ENCODE data around the gene JUP.

The JUP gene

DNA sequence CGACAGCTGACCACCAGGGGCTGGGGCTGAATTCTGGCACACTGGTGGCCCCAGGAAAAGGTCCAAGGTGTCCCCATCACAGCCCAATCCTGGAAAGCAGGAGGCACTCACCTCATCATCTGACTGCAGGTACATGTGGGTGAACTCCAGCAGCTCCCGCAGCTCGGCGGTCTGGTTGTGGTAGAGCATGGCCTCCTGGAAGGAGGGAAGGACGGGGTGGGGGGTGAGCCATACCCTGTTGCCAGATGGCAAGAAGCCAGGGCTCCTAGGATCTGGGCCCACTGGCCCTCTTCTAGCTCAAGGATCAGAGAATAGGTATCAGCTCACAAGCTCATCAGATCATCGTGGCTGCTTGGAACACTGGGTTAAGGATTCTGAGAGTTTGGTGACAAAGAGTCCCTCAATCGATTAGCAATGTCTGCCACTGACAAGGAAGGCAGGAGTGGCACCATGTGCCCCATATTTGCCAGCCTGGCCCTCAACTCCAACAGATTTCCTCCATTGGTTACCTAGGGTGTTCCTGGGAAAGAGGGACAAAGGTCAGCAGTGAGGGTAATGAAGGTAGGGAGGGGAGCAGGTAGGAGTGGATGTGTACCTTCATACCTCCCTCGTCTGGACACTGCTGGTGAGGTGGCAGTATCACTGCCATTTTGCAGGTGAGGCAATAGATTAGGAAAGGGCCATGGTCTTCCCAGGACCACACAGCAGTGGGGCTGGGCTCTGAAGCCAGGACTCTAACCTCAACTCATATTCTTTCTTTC is 20.4 kb upstream of the JUP start:
- DNase-seq: no peak

GRCh38 chr17:41803049-41804020 is 16.8 kb upstream of the JUP start:
- DNase-seq: no peak

DNA sequence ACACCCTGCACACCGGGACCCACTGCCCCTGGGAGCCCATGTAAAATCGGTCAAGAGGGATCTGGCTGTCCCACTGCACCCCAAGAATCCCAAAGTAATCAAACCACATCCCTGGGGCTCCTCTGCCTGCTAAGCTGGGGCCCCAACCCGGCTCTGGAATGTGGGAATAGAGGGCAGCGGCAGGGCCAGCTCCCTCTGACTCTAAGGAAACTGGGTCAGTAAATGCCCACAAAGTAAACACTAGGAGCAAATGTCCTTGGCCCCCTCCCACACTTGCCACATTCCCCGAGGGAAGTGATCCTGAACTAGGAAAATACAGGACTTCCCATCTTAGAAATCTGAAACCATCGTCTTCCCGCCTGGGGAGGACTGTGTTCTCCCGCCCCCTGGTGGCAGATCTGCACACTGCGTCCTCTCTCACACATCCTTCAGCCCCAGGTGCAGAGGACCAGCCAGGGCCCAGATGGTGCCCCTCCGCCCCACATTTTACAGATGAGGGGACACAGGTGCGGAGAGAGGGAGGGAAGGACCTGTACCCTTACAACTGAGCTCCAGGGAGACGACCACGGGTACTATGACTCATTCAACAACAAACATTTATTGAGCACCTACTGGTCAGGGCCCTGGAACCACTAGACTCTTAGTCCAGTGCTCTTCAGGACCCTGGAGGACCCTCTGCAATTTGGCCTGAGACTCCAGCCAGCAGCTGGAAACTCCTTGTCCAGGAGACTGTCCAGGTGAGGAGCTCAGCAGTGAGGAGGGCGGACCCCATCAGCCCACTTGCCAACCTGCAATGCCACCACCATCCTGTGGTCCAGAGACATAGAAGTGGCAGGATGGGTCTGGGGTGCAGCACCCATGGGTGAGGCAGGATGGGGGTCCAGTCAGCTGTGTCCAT is 15.1 kb upstream of the JUP start:
- DNase-seq: peak; percentile 74

DNA sequence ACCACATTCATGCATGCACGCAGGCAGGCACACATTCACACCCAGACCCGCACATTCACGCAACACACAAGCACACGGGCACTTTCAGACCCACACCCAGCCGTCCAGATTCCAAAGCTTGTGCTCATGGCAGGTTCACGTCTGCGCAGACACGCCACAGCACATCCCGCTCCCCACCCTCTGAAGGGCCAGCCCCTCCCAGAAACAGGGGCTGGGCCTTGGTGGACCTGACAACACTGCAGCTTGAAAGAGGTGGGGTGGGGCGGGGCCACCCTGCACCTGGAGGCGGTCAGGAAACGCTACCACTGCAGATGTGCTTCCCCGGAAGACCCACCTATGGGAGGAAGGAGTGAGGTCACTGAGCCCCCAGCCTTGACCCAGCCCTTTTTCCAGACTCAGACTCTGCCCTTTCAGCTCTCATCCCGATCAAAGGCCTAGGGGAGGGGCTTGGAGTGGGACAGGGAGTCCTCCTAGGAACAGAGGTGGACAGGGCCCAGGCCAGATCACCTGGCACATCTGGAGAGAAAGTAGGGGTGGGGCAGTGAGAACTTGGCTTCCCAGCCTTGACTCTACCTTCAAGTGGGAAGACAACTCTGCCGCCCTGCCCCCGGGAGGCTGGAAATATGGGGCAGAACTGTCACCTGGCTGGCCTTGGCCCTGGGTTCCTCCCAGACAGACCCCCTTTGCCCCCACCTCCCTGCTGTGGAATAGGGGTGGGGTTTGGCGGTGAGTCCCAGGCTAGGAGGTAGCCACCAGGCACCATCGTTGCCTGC is 14.3 kb upstream of the JUP start:
- peak; percentile 91 for DNase-seq

GRCh38 chr17:41799366-41799765 is 12.9 kb upstream of the JUP start:
- DNase-seq: no peak

DNA sequence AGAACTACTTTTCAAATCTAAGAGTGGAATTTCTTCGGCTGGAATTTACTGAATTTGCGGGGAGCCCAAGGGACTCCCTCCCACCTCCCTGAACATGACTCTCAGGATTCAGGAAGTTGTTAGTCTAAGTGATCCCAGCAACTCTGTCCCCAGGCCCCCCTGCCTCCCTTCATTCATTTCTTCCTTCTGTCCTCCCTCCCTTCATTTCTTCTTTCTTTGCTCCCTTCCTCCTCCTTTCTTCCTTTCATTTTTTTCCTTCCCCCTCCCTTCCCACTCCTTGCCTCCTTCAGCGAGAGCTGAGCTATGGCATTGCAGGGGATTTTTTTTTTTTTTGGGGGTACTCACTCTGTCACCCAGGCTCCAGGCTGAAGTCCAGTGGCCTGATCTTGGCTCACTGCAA is 10.9 kb upstream of the JUP start:
- no peak for DNase-seq

GRCh38 chr17:41796121-41796895 is 9.8 kb upstream of the JUP start:
- DNase-seq: no peak

DNA sequence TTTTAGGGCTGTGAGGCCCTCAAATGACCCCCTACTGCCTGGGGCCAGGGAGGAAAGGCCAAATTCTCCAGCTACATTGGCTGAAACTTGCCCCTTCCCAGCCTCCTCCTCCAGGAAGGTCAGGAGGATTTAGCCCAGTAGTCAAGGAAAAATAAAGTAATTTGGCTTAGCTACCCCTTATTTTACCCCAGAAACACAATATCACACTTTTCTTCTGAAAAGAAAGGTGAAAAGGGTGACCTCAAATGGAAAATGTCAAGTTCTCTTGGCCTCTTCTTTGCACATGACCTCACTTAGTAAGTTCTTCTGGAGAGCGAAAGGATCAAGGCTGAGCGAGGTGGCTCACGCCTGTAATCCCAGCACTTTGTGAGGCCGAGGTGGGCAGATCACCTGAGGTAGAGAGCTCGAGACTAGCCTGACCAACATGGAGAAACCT is 8.0 kb upstream of the JUP start:
- no peak for DNase-seq

GRCh38 chr17:41793784-41794539 is 7.5 kb upstream of the JUP start:
- DNase-seq: no peak

- peak; percentile 17 for DNase-seq
These were observed 6.6 kb upstream of the JUP start for GRCh38 chr17:41792845-41793783.

DNA sequence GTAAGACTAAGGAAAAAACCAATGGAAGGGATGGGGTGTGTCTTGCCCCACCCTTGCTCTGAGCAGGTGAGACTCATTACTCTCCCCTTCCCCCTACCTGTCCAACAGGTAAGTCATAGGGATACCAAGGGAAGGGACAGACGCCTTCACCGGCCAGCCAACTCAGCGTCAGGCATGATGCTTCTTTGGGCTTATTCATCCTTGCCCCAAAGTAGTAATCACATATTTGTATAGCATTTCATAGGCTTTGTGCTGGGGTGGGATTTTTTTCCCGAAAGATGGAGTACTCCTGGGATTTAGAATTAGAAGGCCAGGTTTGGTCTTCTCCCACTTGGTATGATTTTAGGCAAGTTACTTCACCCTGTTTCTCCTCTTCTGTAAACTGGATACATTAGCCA is 509 bp upstream of the JUP start:
- DNase-seq: no peak

GRCh38 chr17:41785859-41786226 is 668 bp downstream of the JUP start:
- DNase-seq: peak; percentile 84

DNA sequence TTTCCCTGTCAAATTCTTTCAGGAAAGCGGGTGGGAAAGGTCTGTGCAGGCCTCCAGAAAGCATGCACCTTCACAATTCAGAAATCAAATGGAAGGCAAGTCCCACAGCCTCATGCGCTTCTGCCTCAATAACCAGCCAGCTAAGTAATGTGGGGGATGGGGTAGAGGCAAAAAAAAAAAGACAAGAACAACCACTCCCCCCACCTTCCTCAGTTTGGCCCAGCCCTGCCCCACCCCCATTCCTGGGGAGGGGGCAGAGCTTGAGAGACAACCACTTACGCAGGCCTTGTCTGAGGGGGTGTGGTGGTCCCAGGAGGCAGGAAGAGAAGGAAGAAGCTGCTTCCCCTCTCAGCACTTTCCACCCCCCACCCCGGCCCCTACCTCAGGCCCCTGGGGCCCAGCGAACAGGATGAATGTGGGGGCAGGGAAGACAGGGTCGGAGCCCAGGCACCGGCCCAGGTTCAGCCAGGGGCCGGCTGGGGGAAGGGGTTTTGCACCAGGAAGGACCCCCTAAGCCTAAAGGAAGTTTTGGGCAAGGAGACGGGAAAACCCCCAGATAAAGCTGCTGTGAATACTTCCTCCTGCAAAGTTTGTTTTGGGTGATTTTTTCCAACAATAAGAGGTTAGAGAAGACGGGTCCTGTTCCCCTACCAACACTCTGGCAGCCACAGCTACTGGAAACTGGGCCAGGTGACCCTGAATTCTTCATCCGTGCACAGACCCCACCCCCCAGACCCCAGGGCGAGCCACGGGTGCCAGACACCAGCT is 1.2 kb downstream of the JUP start:
- DNase-seq: no peak

DNA sequence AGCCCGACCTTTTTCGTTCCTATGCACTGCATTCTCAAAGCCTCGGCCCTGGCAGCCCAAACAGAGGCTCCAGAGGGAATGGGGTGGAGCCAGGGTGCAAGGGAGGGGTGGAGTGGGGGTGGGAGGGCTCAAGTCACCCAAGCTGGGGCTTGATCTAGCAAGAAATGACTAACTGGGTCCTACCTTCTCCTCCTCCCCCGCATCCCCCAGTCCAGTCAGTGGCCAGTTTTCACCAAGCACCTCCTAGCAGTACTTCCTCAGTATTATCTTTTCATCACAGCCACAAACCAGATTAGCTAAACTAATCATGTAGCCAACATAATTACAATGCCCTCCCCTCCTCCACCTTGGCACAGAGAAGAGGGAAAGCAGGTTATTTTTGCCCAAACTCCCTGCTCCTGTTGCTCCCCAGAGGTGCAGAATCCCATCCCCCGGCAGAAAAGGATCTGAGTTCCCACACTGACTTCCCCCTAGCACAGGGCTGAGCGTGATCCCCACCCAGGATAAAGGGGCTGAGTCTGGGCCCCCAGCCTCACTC is 2.2 kb downstream of the JUP start:
- no peak for DNase-seq

- no peak for DNase-seq
These were observed 4.4 kb downstream of the JUP start for GRCh38 chr17:41782142-41782541.

DNA sequence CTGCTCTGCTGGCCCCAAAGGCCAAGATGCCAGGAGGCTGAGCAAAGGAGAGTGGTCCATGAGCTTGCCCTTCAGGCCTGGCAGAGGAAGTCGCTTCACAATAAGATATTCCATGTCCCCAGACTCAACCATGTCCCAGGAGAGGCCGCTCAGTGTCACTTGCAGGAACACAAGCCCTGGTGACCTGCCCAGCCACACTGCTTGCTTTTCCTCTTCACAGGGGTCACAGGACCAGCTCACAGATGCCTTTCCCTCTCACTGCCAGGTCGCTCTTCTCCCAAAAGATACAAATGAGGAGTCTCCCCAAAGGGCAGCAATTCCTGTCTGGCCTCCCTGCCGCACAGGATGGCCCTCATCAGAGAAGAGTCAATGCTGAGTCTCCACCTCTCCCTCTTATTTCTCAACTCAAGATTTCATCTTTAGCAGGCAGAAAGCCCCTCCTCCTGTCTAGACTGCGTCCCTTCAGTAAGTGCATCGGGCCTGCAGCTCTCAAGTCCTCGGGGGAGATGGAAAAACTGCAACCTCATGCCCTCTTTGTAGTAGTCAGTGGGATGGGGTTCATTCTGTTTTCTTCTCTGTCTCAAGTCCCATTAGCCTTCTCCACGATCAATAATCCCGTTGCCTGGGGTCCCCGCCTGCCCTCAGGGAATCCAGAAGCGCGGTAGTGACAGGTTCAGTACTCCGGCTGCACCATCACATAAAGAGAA is 5.0 kb downstream of the JUP start:
- no peak for DNase-seq

GRCh38 chr17:41779954-41780353 is 6.6 kb downstream of the JUP start:
- DNase-seq: no peak
